Mesenteric fat pad (tissue), 1 donor: Measurements from ENCODE around the gene DNAJA4. TPM values are rescaled to one million over a fixed set of nuclear protein-coding genes. Genes with fewer than 3 reads are reported as not detected.

Experiments
- DNase-seq: peaks from one replicate; pipeline ENCODE4 v3.0.0-alpha.2; 2020; ENCODE audit warnings: low spot score
- total RNA-seq: library from RNA; stranded (reverse); fragmentation: NEBNext Ultra II Directional; extraction: Animal tissue kit (Norgen Biotek cat#: 25700); gene quantifications from one replicate; pipeline ENCODE4 v1.2.1, GENCODE V29; 2021
- donor health status: DM: yes; HTN: yes; CAD: no.

Gene DNAJA4
- total RNA-seq, 1 donor from 2014 or later: 21.4 TPM

- peak; percentile 60 for DNase-seq
These were observed 49.0 kb downstream of the DNAJA4 start for GRCh38 chr15:78313383-78313782.

GRCh38 chr15:78314181-78314581 is 49.8 kb downstream of the DNAJA4 start:
- DNase-seq: peak; percentile 65

- peak; percentile 33 for DNase-seq
These were observed 51.4 kb downstream of the DNAJA4 start for GRCh38 chr15:78315686-78316282.

- DNase-seq: peak; percentile 76
These were observed 52.1 kb downstream of the DNAJA4 start for GRCh38 chr15:78316283-78317083.

GRCh38 chr15:78317145-78317836 is 52.9 kb downstream of the DNAJA4 start:
- DNase-seq: no peak

- no peak for DNase-seq
These were observed 55.2 kb downstream of the DNAJA4 start for GRCh38 chr15:78319588-78319987.

GRCh38 chr15:78320183-78320582 is 55.8 kb downstream of the DNAJA4 start:
- DNase-seq: no peak

- DNase-seq: no peak
These were observed 56.7 kb downstream of the DNAJA4 start for GRCh38 chr15:78321041-78321570.

- no peak for DNase-seq
These were observed 57.4 kb downstream of the DNAJA4 start for GRCh38 chr15:78321786-78322185.

GRCh38 chr15:78322243-78322642 is 57.9 kb downstream of the DNAJA4 start:
- DNase-seq: no peak

GRCh38 chr15:78322724-78323521 is 58.6 kb downstream of the DNAJA4 start:
- no peak for DNase-seq

GRCh38 chr15:78323693-78324092 is 59.3 kb downstream of the DNAJA4 start:
- no peak for DNase-seq

- DNase-seq: no peak
These were observed 59.8 kb downstream of the DNAJA4 start for GRCh38 chr15:78324144-78324543.

GRCh38 chr15:78325092-78325843 is 60.9 kb downstream of the DNAJA4 start:
- no peak for DNase-seq

- DNase-seq: no peak
These were observed 63.1 kb downstream of the DNAJA4 start for GRCh38 chr15:78327466-78327865.

- DNase-seq: no peak
These were observed 65.3 kb downstream of the DNAJA4 start for GRCh38 chr15:78329625-78330024.
